B cell (primary cell): Measurements from ENCODE around the gene SPATA25. TPM values are rescaled to one million over a fixed set of nuclear protein-coding genes. Genes with fewer than 3 reads are reported as not detected.

Experiments
- ATAC-seq: fragments of 200-7000 bp; cut with Tn5 transposase; one replicate; pipeline ENCODE4 v1.10.0; 2021; ENCODE audit warnings: low read depth, mild to moderate bottlenecking, moderate number of reproducible peaks, moderate library complexity
- CTCF ChIA-PET: fragments of 350-600 bp; sonication (Branson Sonifier 250); formaldehyde crosslinking; loops from one replicate; lab custom pipeline; 2021; ENCODE audit warnings: antibody characterized with exemption, inconsistent platforms; lab: Charles Lee
- POLR2A ChIA-PET: fragments of 350-600 bp; sonication (Branson Sonifier 250); formaldehyde crosslinking; loops from one replicate; lab custom pipeline; 2021; ENCODE audit warnings: antibody characterized with exemption; lab: Charles Lee
- DNase-seq: peaks from one replicate; pipeline ENCODE4 v3.0.0; 2013
- H2AFZ ChIP-seq: 2 replicates; pipeline ENCODE4 v1.6.1; 2012; ENCODE audit warnings: mild to moderate bottlenecking, low read depth, low read length; ENCODE audit not compliant: insufficient read depth, poor library complexity, severe bottlenecking
- H3K27ac ChIP-seq, 2 donors: 1 replicate in 1 of 2; 2 replicates in 1 of 2; pipeline ENCODE4 v1.5.1; 2012 to 2013; ENCODE audit warnings: low read length in 2 of 2, mild to moderate bottlenecking in 2 of 2, moderate library complexity in 1 of 2
- H3K27me3 ChIP-seq, 4 experiments: fragments of 200-600 bp in 1 of 4; sonication (generic) in 1 of 4; replicated peaks in 1 of 4; 1 replicate in 2 of 4; 2 replicates in 2 of 4; pipeline versions ENCODE4 v1.6.1 to v1.7.0; 2013 to 2016; ENCODE audit warnings: low read length in 3 of 4, mild to moderate bottlenecking in 2 of 4, mixed read lengths in 1 of 4, moderate library complexity in 1 of 4; ENCODE audit not compliant: insufficient read depth in 4 of 4, control insufficient read depth in 3 of 4; ENCODE audit errors: control extremely low read depth in 1 of 4
- H3K36me3 ChIP-seq, 2 experiments: replicated peaks in 1 of 2; 1 replicate in 1 of 2; 2 replicates in 1 of 2; pipeline versions ENCODE4 v1.6.1 to v1.7.1; 2013; ENCODE audit warnings: low read length in 1 of 2; ENCODE audit not compliant: insufficient read depth in 2 of 2, control insufficient read depth in 1 of 2; ENCODE audit errors: control extremely low read depth in 1 of 2, extremely low read depth in 1 of 2
- H3K4me1 ChIP-seq, 2 donors: fragments of 200-600 bp in 1 of 2; sonication (generic) in 1 of 2; 1 replicate in 1 of 2; 2 replicates in 1 of 2; pipeline versions ENCODE4 v1.5.1 to v1.6.1; 2013 to 2017; ENCODE audit warnings: low read length in 2 of 2; ENCODE audit not compliant: control insufficient read depth in 2 of 2, insufficient read depth in 2 of 2
- H3K4me2 ChIP-seq: replicated peaks from 2 replicates; pipeline ENCODE3; 2012; ENCODE audit warnings: mild to moderate bottlenecking, low read depth, low read length; ENCODE audit not compliant: poor library complexity, severe bottlenecking
- H3K4me3 ChIP-seq, 5 experiments: fragments of 200-600 bp in 1 of 5; sonication (generic) in 1 of 5; 1 replicate in 3 of 5; 2 replicates in 2 of 5; pipeline versions ENCODE4 v1.5.1 to v1.7.0; 2011 to 2016; ENCODE audit warnings: low read length in 4 of 5, mild to moderate bottlenecking in 4 of 5, low read depth in 2 of 5, control low read depth in 1 of 5, moderate library complexity in 1 of 5; ENCODE audit not compliant: insufficient read depth in 1 of 5; ENCODE audit errors: control extremely low read depth in 1 of 5, extremely low read depth in 1 of 5
- H3K79me2 ChIP-seq: fragments of 200-600 bp; sonication (generic); one replicate; pipeline ENCODE4 v1.6.0; 2016; ENCODE audit warnings: low read length; ENCODE audit not compliant: control insufficient read depth, insufficient read depth
- H3K9ac ChIP-seq: fragments of 200-600 bp; sonication (generic); 2 replicates; pipeline ENCODE4 v1.6.1; 2017; ENCODE audit warnings: mild to moderate bottlenecking, low read length, moderate library complexity
- H3K9me3 ChIP-seq, 3 donors: one replicate each; pipeline versions ENCODE4 v1.6.1 to v1.7.1; 2013; ENCODE audit warnings: low read length in 2 of 3; ENCODE audit not compliant: control insufficient read depth in 2 of 3, insufficient read depth in 1 of 3; ENCODE audit errors: control extremely low read depth in 1 of 3
- H4K20me1 ChIP-seq: 2 replicates; pipeline ENCODE4 v1.6.0; 2012; ENCODE audit warnings: mild to moderate bottlenecking, low read length; ENCODE audit not compliant: insufficient read depth, control insufficient read depth, poor library complexity, severe bottlenecking
- H3K27ac Mint-ChIP-seq: one replicate; pipeline ENCODE4 v1.8.0; 2021; ENCODE audit warnings: mixed read lengths
- H3K27me3 Mint-ChIP-seq: one replicate; pipeline ENCODE4 v1.8.0; 2021; ENCODE audit warnings: mixed read lengths
- H3K4me1 Mint-ChIP-seq: one replicate; pipeline ENCODE4 v1.8.0; 2021; ENCODE audit warnings: mixed read lengths
- H3K4me3 Mint-ChIP-seq: one replicate; pipeline ENCODE4 v1.8.0; 2021; ENCODE audit warnings: mixed read lengths
- H3K9me3 Mint-ChIP-seq: one replicate; pipeline ENCODE4 v1.8.0; 2022; ENCODE audit warnings: mixed read lengths; ENCODE audit not compliant: insufficient read depth
- EZH2 ChIP-seq: IDR thresholded peaks from 2 replicates; pipeline ENCODE4 v1.6.1; 2012; ENCODE audit warnings: borderline replicate concordance, low read depth, mild to moderate bottlenecking, moderate library complexity, low read length; ENCODE audit not compliant: insufficient read depth, poor library complexity, severe bottlenecking
- WGBS: methylation state at CpG from one replicate; pipeline ENCODE4 v1.1.5; 2013; ENCODE audit warnings: missing lambda C conversion rate; ENCODE audit not compliant: insufficient coverage; 5-methylcytosine and 5-hydroxymethylcytosine counted together
- intact Hi-C: fragments of 100-400 bp; cut with micrococcal nuclease; formaldehyde crosslinking; loops from one replicate; pipeline ENCODE4 v1.10.0; 2022
- polyA plus RNA-seq: library from polyadenylated mRNA; depleted of rRNA; stranded (reverse); fragments of >200 nt; gene quantifications from 2 replicates; pipeline ENCODE4 v1.2.3, GENCODE V29; 2012
- total RNA-seq, 2 donors: library from RNA; stranded (reverse); fragments of 120-200 nt in 1 of 2; gene quantifications; 1 replicate in 1 of 2; 2 replicates in 1 of 2; pipeline versions ENCODE4 v1.2.3 to v1.2.4, GENCODE V29; 2013 to 2022
- TF ChIP-seq, protein P1 (sequence below): fragments of 200-600 bp; IDR thresholded peaks from one replicate; pipeline ENCODE4 v1.8.0; 2022; ENCODE audit warnings: antibody characterized with exemption, mild to moderate bottlenecking

Gene SPATA25
- total and polyA plus RNA-seq, 2 donors (not counting 1 experiment from before 2014, with no cell fraction given) = 2.5 to 2.9 TPM

- H3K4me3 ChIP-seq = no peak overlapping the region
- no peaks in the 10 kb centered on the region for H4K20me1 ChIP-seq
- H3K4me2 ChIP-seq = no peak overlapping the region
- intact Hi-C loops = no loop called here
- ChIA-PET CTCF (no interaction called here), POLR2A (no interaction called here)
- peaks cover 0 to 11% (median 5%) of the 10 kb centered on the region in 4 experiments for H3K27me3 ChIP-seq
- H2AFZ ChIP-seq = no peak overlapping the region
- peaks cover 13 to 26% of the 10 kb centered on the region in 2 donors for H3K4me1 ChIP-seq
- Mint-ChIP-seq H3K27ac (no peak overlapping the region), H3K9me3 (no peaks in the 10 kb centered on the region), H3K4me1 (peaks cover 25% of the 10 kb centered on the region), H3K27me3 (peaks cover 2% of the 10 kb centered on the region), H3K4me3 (no peak overlapping the region)
- H3K36me3 ChIP-seq = no peaks in the 10 kb centered on the region
- WGBS = 97% methylated on average over 14 of the region's 17 CpGs
- DNase-seq = no peak
- ATAC-seq = no peak
- TF ChIP-seq, protein P1, sequence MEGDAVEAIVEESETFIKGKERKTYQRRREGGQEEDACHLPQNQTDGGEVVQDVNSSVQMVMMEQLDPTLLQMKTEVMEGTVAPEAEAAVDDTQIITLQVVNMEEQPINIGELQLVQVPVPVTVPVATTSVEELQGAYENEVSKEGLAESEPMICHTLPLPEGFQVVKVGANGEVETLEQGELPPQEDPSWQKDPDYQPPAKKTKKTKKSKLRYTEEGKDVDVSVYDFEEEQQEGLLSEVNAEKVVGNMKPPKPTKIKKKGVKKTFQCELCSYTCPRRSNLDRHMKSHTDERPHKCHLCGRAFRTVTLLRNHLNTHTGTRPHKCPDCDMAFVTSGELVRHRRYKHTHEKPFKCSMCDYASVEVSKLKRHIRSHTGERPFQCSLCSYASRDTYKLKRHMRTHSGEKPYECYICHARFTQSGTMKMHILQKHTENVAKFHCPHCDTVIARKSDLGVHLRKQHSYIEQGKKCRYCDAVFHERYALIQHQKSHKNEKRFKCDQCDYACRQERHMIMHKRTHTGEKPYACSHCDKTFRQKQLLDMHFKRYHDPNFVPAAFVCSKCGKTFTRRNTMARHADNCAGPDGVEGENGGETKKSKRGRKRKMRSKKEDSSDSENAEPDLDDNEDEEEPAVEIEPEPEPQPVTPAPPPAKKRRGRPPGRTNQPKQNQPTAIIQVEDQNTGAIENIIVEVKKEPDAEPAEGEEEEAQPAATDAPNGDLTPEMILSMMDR = no peak
- no peak for TF ChIP-seq EZH2
- peaks cover 0 to 11% (median 0%) of the 10 kb centered on the region in 3 donors for H3K9me3 ChIP-seq
- no peak overlapping the region for H3K27ac ChIP-seq
- H3K79me2 ChIP-seq = no peaks in the 10 kb centered on the region
- H3K9ac ChIP-seq = no peak overlapping the region
These were observed 20.0 kb upstream of the SPATA25 start for GRCh38 chr20:45907219-45907948.

DNA sequence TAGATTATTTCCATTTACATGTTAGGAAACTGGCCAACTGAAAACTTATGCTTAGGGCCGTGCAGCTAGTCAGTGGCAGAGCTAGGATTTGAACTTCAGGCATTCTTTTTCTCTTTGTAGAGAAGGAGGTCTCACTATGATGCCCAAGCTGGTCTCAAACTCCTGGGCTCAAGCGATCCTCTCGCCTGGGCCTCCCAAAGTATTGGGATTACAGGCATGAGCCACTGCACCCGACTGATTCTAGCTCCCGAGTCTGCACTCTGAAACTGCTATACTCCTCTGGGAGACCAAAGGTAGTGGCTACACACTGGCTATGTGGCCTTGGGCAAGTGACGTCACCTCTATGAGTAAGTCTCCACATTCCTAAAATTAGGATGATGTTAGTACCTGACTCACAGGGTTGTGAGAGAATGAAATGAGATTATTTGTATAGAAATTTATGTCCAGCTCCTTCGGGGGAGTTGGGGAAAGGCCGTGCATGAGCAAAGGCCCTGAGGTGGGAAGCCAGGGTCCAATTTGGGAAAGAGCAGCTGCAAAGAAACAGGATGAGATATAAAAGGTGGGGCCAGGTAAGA lies 18.2 kb upstream of the SPATA25 start:
- no peak overlapping the region for H3K27ac Mint-ChIP-seq
- Histone ChIP-seq H3K4me3 (no peak overlapping the region), H4K20me1 (no peaks in the 10 kb centered on the region), H3K27me3 (no peaks in the 10 kb centered on the region), H3K4me1 (peaks cover 0 to 12% of the 10 kb centered on the region in 2 donors), H3K9ac (no peak overlapping the region), H3K79me2 (no peaks in the 10 kb centered on the region), H3K36me3 (no peaks in the 10 kb centered on the region), H3K9me3 (no peaks in the 10 kb centered on the region), H3K27ac (no peak overlapping the region), H2AFZ (no peak overlapping the region), H3K4me2 (no peak overlapping the region)
- ChIA-PET CTCF (interaction anchor here (1.0 kb wide), 1 partner anchor 17 kb away, joined by 7 read pairs; no protein-coding TSS in a partner anchor), POLR2A (no interaction called here)
- no peak overlapping the region for H3K4me3 Mint-ChIP-seq
- no peaks in the 10 kb centered on the region for H3K9me3 Mint-ChIP-seq
- H3K4me1 Mint-ChIP-seq = peaks cover 11% of the 10 kb centered on the region
- H3K27me3 Mint-ChIP-seq = no peaks in the 10 kb centered on the region
- TF ChIP-seq, protein P1 = no peak
- TF ChIP-seq EZH2 = no peak
- ATAC-seq (no peak), DNase-seq (no peak)
- WGBS = 96% methylated on average over 7 of the region's 8 CpGs
- intact Hi-C loops = no loop called here
